SJSA1 (cell line): ENCODE data around the gene KRTAP4-4. TPM values are rescaled to one million over a fixed set of nuclear protein-coding genes. Genes with fewer than 3 reads are reported as not detected.
"Not testable (repeated sequence)": the region's sequence is repeated elsewhere in the genome, so short reads cannot be mapped to it uniquely, and the experiment has no call there.

Source experiments
- DNase-seq, 2 experiments: peaks; one replicate each; pipeline ENCODE4 v3.0.0-alpha.2; 2015 to 2020; ENCODE audit warnings: low spot score in 2 of 2, low read depth in 1 of 2
- H3K27ac ChIP-seq: fragments of 250-450 bp; sonication (Bioruptor Pico); 2 replicates; pipeline ENCODE4 v1.5.1; 2020; ENCODE audit warnings: mild to moderate bottlenecking, moderate library complexity
- H3K27me3 ChIP-seq: fragments of 250-450 bp; sonication (Bioruptor Pico); replicated peaks from 2 replicates; pipeline ENCODE4 v1.5.1; 2020; ENCODE audit warnings: mild to moderate bottlenecking, moderate library complexity
- H3K36me3 ChIP-seq: fragments of 250-450 bp; sonication (Bioruptor Pico); 2 replicates; pipeline ENCODE4 v1.5.1; 2020; ENCODE audit warnings: mild to moderate bottlenecking
- H3K4me1 ChIP-seq: fragments of 250-450 bp; sonication (Bioruptor Pico); replicated peaks from 2 replicates; pipeline ENCODE4 v1.6.1; 2021; ENCODE audit warnings: mild to moderate bottlenecking
- H3K4me3 ChIP-seq: fragments of 250-450 bp; sonication (Bioruptor Pico); 2 replicates; pipeline ENCODE4 v1.5.1; 2020; ENCODE audit warnings: mild to moderate bottlenecking
- H3K9me3 ChIP-seq: fragments of 250-450 bp; sonication (Bioruptor Pico); replicated peaks from 2 replicates; pipeline ENCODE4 v1.5.1; 2020; ENCODE audit warnings: mild to moderate bottlenecking
- total RNA-seq: library from RNA; depleted of rRNA; stranded (reverse); fragments of >200 nt; shearing (Covaris generic); gene quantifications from 2 replicates; pipeline ENCODE4 v1.2.3, GENCODE V29; 2014; rRNA removed

KRTAP4-4 gene
- total RNA-seq, 1 experiment from 2014 or later, result not detected

DNA sequence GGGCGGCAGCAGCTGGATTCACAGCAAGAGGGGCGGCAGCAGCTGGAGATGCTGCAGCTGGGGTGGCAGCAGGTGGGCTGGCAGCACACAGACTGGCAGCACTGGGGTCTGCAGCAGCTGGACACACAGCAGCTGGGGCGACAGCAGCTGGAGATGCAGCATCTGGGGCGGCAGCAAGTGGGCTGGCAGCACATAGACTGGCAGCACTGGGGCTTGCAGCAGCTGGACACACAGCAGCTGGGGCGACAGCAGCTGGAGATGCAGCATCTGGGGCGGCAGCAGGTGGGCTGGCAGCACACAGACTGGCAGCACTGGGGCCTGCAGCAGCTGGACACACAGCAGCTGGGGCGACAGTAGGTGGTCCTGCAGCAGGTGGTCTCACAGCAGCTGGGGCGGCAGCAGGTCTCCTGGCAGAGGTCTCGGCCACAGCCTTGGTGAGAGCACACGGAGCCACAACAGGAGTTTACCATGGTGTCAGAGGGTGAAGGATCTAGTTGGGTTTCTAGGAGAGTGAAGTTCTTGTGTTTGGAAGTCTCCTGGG lies 42.6 kb downstream of the KRTAP4-4 start, which contains the start of gene KRTAP4-11:
Gene KRTAP4-11, minus strand, starts transcription at position 528 of the 541 bp plus-strand sequence. Its CDS starts 58 bp downstream, at position 470.
- DNase-seq, result not testable (repeated sequence)

DNA sequence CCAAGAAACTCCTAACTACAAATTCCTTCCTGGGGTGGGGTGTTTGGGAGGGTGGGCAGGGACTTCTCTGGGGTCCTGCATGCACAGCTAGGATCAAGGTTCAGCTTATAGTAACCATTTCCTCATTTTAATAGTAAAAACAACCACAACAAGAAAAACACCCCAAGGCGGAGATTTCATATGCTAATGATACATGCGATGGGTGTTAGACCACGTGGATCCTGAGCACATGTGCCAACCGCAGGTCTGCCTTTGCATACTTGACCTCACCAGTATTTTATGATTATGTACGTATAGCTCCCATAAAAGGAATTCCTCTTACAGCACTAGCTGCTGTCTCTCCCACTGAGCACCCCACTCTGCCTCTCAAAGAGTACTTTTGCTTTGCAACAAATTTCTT lies 44.3 kb downstream of the KRTAP4-4 start:
- no peaks in the 10 kb centered on the region for H3K4me1 ChIP-seq
- DNase-seq, result no peak
- H3K27ac ChIP-seq, result no peak overlapping the region
- H3K4me3 ChIP-seq, result no peak overlapping the region
- H3K27me3 ChIP-seq, result no peaks in the 10 kb centered on the region
- no peaks in the 10 kb centered on the region for H3K36me3 ChIP-seq
- H3K9me3 ChIP-seq, result no peaks in the 10 kb centered on the region

More for the DNA sequence above, 42.6 kb downstream of the KRTAP4-4 start, which contains the start of gene KRTAP4-11:
- not testable (repeated sequence) for H3K9me3 ChIP-seq, H3K4me1 ChIP-seq, H3K27ac ChIP-seq, H3K4me3 ChIP-seq, H3K36me3 ChIP-seq, H3K27me3 ChIP-seq

GRCh38 chr17:41111151-41111885 lies 49.2 kb downstream of the KRTAP4-4 start:
- H3K9me3 ChIP-seq, result no peaks in the 10 kb centered on the region

More at GRCh38 chr17:41111151-41111885, 49.2 kb downstream of the KRTAP4-4 start:
- no peak for DNase-seq
- Histone ChIP-seq H3K4me3 (no peak overlapping the region), H3K27ac (no peak overlapping the region), H3K4me1 (peaks cover 4% of the 10 kb centered on the region), H3K36me3 (no peaks in the 10 kb centered on the region), H3K27me3 (no peaks in the 10 kb centered on the region)

Other genes with a start within 250 kb of the KRTAP4-4 start
- not detected in 2 replicates for gene KRT23, start 223.1 kb downstream of the KRTAP4-4 start, total RNA-seq
- not detected in 2 replicates for gene KRT39, start 193.8 kb downstream of the KRTAP4-4 start, total RNA-seq
- not detected in 2 replicates for gene KRT40, start 176.4 kb downstream of the KRTAP4-4 start, total RNA-seq
- not detected in 2 replicates for gene KRTAP3-3, start 166.6 kb downstream of the KRTAP4-4 start, total RNA-seq
- not detected in 2 replicates for gene KRTAP3-2, start 160.8 kb downstream of the KRTAP4-4 start, total RNA-seq
- gene KRTAP3-1, start 151.6 kb downstream of the KRTAP4-4 start, total RNA-seq, result not detected in 2 replicates
- gene KRTAP1-5, start 133.5 kb downstream of the KRTAP4-4 start, total RNA-seq, result 0.45 and 2.5 TPM in 2 replicates
- not detected in 2 replicates for gene KRTAP1-4, start 130.6 kb downstream of the KRTAP4-4 start, total RNA-seq
- not detected in 2 replicates for gene KRTAP1-3, start 125.9 kb downstream of the KRTAP4-4 start, total RNA-seq
- gene KRTAP1-1, start 119.3 kb downstream of the KRTAP4-4 start, total RNA-seq, result not detected in 2 replicates
- gene KRTAP2-1, start 113.4 kb downstream of the KRTAP4-4 start, total RNA-seq, result not detected in 2 replicates
- not detected in 2 replicates for gene KRTAP2-2, start 105.5 kb downstream of the KRTAP4-4 start, total RNA-seq
- not detected in 2 replicates for gene KRTAP2-3, start 100.6 kb downstream of the KRTAP4-4 start, total RNA-seq
- gene KRTAP2-4, start 94.9 kb downstream of the KRTAP4-4 start, total RNA-seq, result not detected in 2 replicates
- gene KRTAP4-7, start 76.6 kb downstream of the KRTAP4-4 start, total RNA-seq, result not detected in 2 replicates
- not detected in 2 replicates for gene KRTAP4-8, start 62.6 kb downstream of the KRTAP4-4 start, total RNA-seq
- not detected in 2 replicates for gene KRTAP4-16, start 58.5 kb downstream of the KRTAP4-4 start, total RNA-seq
- gene KRTAP4-9, start 55.4 kb downstream of the KRTAP4-4 start, total RNA-seq, result not detected in 2 replicates
- not detected in 2 replicates for gene KRTAP4-11, start 42.4 kb downstream of the KRTAP4-4 start, total RNA-seq
- not detected in 2 replicates for gene KRTAP4-12, start 36.6 kb downstream of the KRTAP4-4 start, total RNA-seq
- not detected in 2 replicates for gene KRTAP4-6, start 20.2 kb downstream of the KRTAP4-4 start, total RNA-seq
- gene KRTAP4-5, start 10.9 kb downstream of the KRTAP4-4 start, total RNA-seq, result not detected in 2 replicates
- gene KRTAP4-3, start 7.5 kb upstream of the KRTAP4-4 start, total RNA-seq, result not detected in 2 replicates
- gene KRTAP4-2, start 17.5 kb upstream of the KRTAP4-4 start, total RNA-seq, result not detected in 2 replicates
- not detected in 2 replicates for gene KRTAP4-1, start 24.2 kb upstream of the KRTAP4-4 start, total RNA-seq
- gene KRTAP9-1, start 29.1 kb upstream of the KRTAP4-4 start, total RNA-seq, result not detected in 2 replicates
- not detected in 2 replicates for gene KRTAP9-2, start 65.9 kb upstream of the KRTAP4-4 start, total RNA-seq
- not detected in 2 replicates for gene KRTAP9-3, start 71.7 kb upstream of the KRTAP4-4 start, total RNA-seq
- gene KRTAP9-8, start 77.3 kb upstream of the KRTAP4-4 start, total RNA-seq, result not detected in 2 replicates
- gene KRTAP9-4, start 88.9 kb upstream of the KRTAP4-4 start, total RNA-seq, result not detected in 2 replicates
- not detected in 2 replicates for gene KRTAP9-9, start 94.6 kb upstream of the KRTAP4-4 start, total RNA-seq
- not detected in 2 replicates for gene KRTAP9-6, start 104.6 kb upstream of the KRTAP4-4 start, total RNA-seq
- not detected in 2 replicates for gene KRTAP9-7, start 115.0 kb upstream of the KRTAP4-4 start, total RNA-seq
- gene KRTAP29-1, start 142.1 kb upstream of the KRTAP4-4 start, total RNA-seq, result not detected in 2 replicates
- gene KRTAP16-1, start 148.6 kb upstream of the KRTAP4-4 start, total RNA-seq, result not detected in 2 replicates
- not detected in 2 replicates for gene KRTAP17-1, start 155.0 kb upstream of the KRTAP4-4 start, total RNA-seq
- not detected in 2 replicates for gene KRT33A, start 190.1 kb upstream of the KRTAP4-4 start, total RNA-seq
- 0.21 and 0.72 TPM in 2 replicates for gene KRT33B, start 209.1 kb upstream of the KRTAP4-4 start, total RNA-seq
- gene KRT34, start 221.6 kb upstream of the KRTAP4-4 start, total RNA-seq, result 0.84 and 1.6 TPM in 2 replicates
- gene KRT31, start 236.9 kb upstream of the KRTAP4-4 start, total RNA-seq, result not detected in 2 replicates